Small intestine (tissue), 7 donors: ENCODE measurements around the gene GNAI3. TPM values are rescaled to one million over a fixed set of nuclear protein-coding genes. Genes with fewer than 3 reads are reported as not detected.

Source experiments
- DNase-seq, 2 donors: peaks; one replicate each; pipeline versions ENCODE4 v3.0.0 to v3.0.0-alpha.2; 2013
- FAIRE-seq: peaks from 2 replicates; lab custom pipeline; 2012; peaks lifted over from hg19 to GRCh38; lab: Jason Lieb, UNC
- H3K27ac ChIP-seq, 3 donors: one replicate each; pipeline ENCODE4 v1.5.1; 2013; ENCODE audit warnings: low read length in 2 of 3, mild to moderate bottlenecking in 2 of 3, control low read depth in 1 of 3, inconsistent platforms in 1 of 3, low read depth in 1 of 3, moderate library complexity in 1 of 3
- H3K27me3 ChIP-seq, 3 donors: one replicate each; pipeline ENCODE4 v1.6.1; 2013; ENCODE audit warnings: low read length in 3 of 3, inconsistent platforms in 1 of 3; ENCODE audit not compliant: control insufficient read depth in 3 of 3, insufficient read depth in 3 of 3
- H3K36me3 ChIP-seq, 3 donors: one replicate each; pipeline ENCODE4 v1.6.1; 2013; ENCODE audit warnings: low read length in 3 of 3, inconsistent platforms in 1 of 3, low read depth in 1 of 3, mild to moderate bottlenecking in 1 of 3, moderate library complexity in 1 of 3; ENCODE audit not compliant: control insufficient read depth in 3 of 3, insufficient read depth in 2 of 3
- H3K4me1 ChIP-seq, 3 donors: one replicate each; pipeline ENCODE4 v1.6.1; 2013; ENCODE audit warnings: low read length in 2 of 3, inconsistent platforms in 1 of 3, low read depth in 1 of 3, mild to moderate bottlenecking in 1 of 3, moderate library complexity in 1 of 3; ENCODE audit not compliant: control insufficient read depth in 3 of 3, insufficient read depth in 2 of 3
- H3K4me3 ChIP-seq, 3 donors: one replicate each; pipeline ENCODE4 v1.5.1; 2013; ENCODE audit warnings: low read length in 3 of 3, control low read depth in 1 of 3, inconsistent platforms in 1 of 3, low read depth in 1 of 3, mild to moderate bottlenecking in 1 of 3, moderate library complexity in 1 of 3
- H3K9me3 ChIP-seq, 2 donors: one replicate each; pipeline ENCODE4 v1.6.1; 2013; ENCODE audit warnings: low read depth in 1 of 2, low read length in 1 of 2; ENCODE audit not compliant: control insufficient read depth in 2 of 2, insufficient read depth in 1 of 2
- WGBS, 3 donors: extraction: QIAGEN DNeasy Blood & Tissue Kit; methylation state at CpG; one replicate each; pipeline ENCODE4 v1.1.7; 2013; 5-methylcytosine and 5-hydroxymethylcytosine counted together
- polyA plus RNA-seq, 4 donors: library from polyadenylated mRNA; stranded (reverse) in 3 of 4; unstranded in 1 of 4; fragments of 200-250 nt in 3 of 4; fragments of 120-200 nt in 1 of 4; gene quantifications; one replicate each; pipeline versions ENCODE4 v1.2.1 to v1.2.3, GENCODE V29; 2013
- donor health status: healthy with polysubstance abuse.
- donor health status: control.
- donor health status: control.
- donor health status: Bipolar disorder and iron deficiency.
- donor health status: healthy.

Gene GNAI3
- polyA plus RNA-seq, 4 donors = 3.0 to 7.4 (median 4.1) TPM

GRCh38 chr1:109586055-109586454 lies 37.6 kb downstream of the GNAI3 start:
- peaks cover 0 to 3% (median 0%) of the 10 kb centered on the region in 3 donors for H3K4me1 ChIP-seq
- FAIRE-seq = no peak

DNA sequence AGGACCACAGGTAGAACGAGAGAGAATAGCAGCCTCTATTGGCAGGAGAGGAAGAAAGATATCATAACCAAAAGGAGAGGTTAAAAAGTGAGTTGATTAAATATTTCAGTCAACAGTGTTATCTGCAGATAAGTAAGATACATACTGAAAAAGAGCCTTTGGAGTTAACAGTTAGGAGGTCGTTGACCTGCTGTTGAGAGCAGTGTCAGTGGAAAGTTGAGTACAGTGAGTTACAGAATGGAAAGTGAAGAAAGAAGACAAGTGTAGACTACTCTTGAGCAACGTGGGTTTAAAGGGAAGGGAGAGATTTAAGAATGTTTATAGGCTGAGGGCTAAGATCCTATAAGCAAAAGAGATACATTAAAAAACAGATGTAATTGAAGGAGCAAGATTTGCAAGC lies 40.8 kb downstream of the GNAI3 start:
- 33 to 60% (median 36%) methylated on average over 3 of the region's 3 CpGs for WGBS, 3 donors
- no peak for FAIRE-seq
- H3K36me3 ChIP-seq = peaks cover 13 to 21% (median 20%) of the 10 kb centered on the region in 3 donors

More at GRCh38 chr1:109586055-109586454, 37.6 kb downstream of the GNAI3 start:
- no peak overlapping the region for H3K27ac ChIP-seq
- no peak for DNase-seq
- H3K9me3 ChIP-seq = no peaks in the 10 kb centered on the region
- no peak overlapping the region for H3K4me3 ChIP-seq
- peaks cover 10 to 25% (median 16%) of the 10 kb centered on the region in 3 donors for H3K36me3 ChIP-seq
- H3K27me3 ChIP-seq = no peaks in the 10 kb centered on the region
- WGBS, 3 donors = 91 to 94% (median 93%) methylated on average over 3 of the region's 3 CpGs

GRCh38 chr1:109589679-109590078 lies 41.3 kb downstream of the GNAI3 start:
- no peaks in the 10 kb centered on the region for H3K27me3 ChIP-seq
- H3K9me3 ChIP-seq = no peaks in the 10 kb centered on the region
- no peak overlapping the region for H3K4me3 ChIP-seq
- H3K27ac ChIP-seq = no peak overlapping the region
- FAIRE-seq (no peak), DNase-seq (no peak)
- peaks cover 16 to 21% (median 20%) of the 10 kb centered on the region in 3 donors for H3K36me3 ChIP-seq
- peaks cover 0 to 3% (median 0%) of the 10 kb centered on the region in 3 donors for H3K4me1 ChIP-seq

More for the DNA sequence above, 40.8 kb downstream of the GNAI3 start:
- H3K4me1 ChIP-seq = peaks cover 0 to 3% (median 0%) of the 10 kb centered on the region in 3 donors
- peak in 1 of 2 donors; percentile 23 for DNase-seq
- H3K9me3 ChIP-seq = no peaks in the 10 kb centered on the region
- no peak overlapping the region for H3K4me3 ChIP-seq
- H3K27me3 ChIP-seq = no peaks in the 10 kb centered on the region
- H3K27ac ChIP-seq = no peak overlapping the region

DNA sequence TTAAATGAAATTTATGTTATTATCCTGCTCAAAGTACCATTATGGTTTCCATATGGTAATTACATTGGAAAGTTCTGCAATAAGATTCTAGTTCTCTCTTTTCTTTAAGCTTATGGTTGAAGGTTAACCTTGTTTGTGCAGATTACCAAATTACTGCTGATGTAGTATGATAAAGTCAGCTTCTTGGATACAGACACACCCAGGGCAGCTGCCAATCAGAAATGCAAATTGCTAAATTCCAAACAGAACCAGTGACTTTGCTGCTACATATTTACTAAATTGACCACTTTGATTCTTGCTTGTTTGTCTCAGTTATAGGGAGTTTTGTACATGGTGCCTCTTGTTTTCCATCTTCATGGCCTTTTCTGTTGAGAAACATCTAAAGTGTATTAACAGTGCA lies 44.5 kb downstream of the GNAI3 start:
- Histone ChIP-seq H3K9me3 (no peaks in the 10 kb centered on the region), H3K4me3 (no peak overlapping the region), H3K4me1 (peaks cover 0 to 3% (median 0%) of the 10 kb centered on the region in 3 donors), H3K27ac (no peak overlapping the region), H3K36me3 (peaks cover 10 to 21% (median 12%) of the 10 kb centered on the region in 3 donors), H3K27me3 (no peaks in the 10 kb centered on the region)
- DNase-seq (no peak), FAIRE-seq (no peak)

DNA sequence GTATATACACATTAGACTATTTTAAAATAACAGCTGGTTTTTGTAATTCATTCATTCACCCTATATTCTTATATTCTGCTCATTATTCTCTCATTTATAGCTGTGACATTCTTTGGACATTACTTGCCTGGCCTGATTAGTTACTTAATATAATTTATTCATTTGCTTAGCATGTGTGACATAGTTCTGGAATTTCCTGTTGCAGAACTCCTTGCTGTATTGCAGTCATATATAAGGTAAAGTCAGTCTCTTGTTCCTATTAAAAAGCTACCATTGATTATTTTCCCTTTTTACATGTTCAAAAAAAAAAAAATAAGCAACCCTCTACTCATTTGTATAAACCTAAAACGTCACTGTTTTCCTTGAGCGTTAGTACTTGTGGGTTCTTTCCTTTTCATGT lies 47.1 kb downstream of the GNAI3 start:
- no peak for FAIRE-seq
- WGBS, 3 donors = 89 to 93% (median 93%) methylated on average over 2 of the region's 2 CpGs

DNA sequence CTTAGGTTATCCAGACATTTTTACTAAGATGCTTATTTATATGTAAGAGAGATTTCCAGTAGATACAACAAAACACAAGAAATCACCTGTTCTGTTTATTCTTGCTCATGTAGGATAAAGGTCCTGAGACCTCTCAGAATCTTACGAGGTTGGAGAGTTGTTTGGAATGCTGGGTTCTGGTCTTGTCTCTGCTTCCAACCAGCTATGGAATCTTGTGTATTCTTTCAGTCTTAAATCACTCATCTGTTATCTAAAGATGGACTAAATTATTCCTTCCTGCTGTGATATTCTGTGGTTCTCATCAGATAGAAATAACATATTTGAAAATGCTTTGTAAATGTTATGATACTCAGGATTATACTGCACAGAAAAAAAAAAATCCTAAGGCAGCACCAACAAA lies 49.7 kb downstream of the GNAI3 start:
- no peaks in the 10 kb centered on the region for H3K9me3 ChIP-seq
- H3K27ac ChIP-seq = no peak overlapping the region
- no peaks in the 10 kb centered on the region for H3K27me3 ChIP-seq
- FAIRE-seq (no peak), DNase-seq (no peak)
- WGBS, 3 donors = 89 to 96% (median 91%) methylated on average over 1 of the region's 1 CpG
- H3K4me3 ChIP-seq = no peak overlapping the region
- H3K36me3 ChIP-seq = peaks cover 0 to 11% (median 2%) of the 10 kb centered on the region in 3 donors
- no peaks in the 10 kb centered on the region for H3K4me1 ChIP-seq

More for the DNA sequence above, 47.1 kb downstream of the GNAI3 start:
- Histone ChIP-seq H3K4me1 (no peaks in the 10 kb centered on the region), H3K4me3 (no peak overlapping the region), H3K36me3 (peaks cover 7 to 16% (median 10%) of the 10 kb centered on the region in 3 donors), H3K27me3 (no peaks in the 10 kb centered on the region), H3K27ac (no peak overlapping the region), H3K9me3 (no peaks in the 10 kb centered on the region)
- DNase-seq = no peak

DNA sequence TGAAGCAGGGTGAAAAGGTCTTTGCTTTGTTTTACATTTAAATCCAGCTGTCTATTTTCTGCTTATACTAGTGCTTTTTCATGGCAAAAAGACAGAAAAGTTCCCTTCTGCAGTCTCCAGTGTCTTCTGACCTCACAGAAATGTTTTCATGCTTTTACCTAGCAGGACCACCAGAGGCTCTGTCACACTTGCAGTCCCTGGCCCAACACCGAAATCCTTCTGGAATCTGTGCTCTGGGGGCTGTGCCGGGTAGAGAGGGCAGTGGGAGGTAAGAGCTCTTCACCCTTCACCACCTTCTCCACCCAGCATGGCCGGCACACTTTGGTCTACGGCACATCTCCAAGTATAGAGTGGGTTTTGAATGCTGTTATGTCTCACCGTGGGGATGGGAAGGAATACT lies 50.2 kb downstream of the GNAI3 start:
- Histone ChIP-seq H3K27ac (no peak overlapping the region), H3K36me3 (peaks cover 0 to 11% (median 2%) of the 10 kb centered on the region in 3 donors), H3K4me3 (no peak overlapping the region), H3K4me1 (no peaks in the 10 kb centered on the region), H3K9me3 (no peaks in the 10 kb centered on the region), H3K27me3 (no peaks in the 10 kb centered on the region)
- WGBS, 3 donors = 91 to 96% (median 95%) methylated on average over 5 of the region's 5 CpGs
- no peak for DNase-seq
- no peak for FAIRE-seq

DNA sequence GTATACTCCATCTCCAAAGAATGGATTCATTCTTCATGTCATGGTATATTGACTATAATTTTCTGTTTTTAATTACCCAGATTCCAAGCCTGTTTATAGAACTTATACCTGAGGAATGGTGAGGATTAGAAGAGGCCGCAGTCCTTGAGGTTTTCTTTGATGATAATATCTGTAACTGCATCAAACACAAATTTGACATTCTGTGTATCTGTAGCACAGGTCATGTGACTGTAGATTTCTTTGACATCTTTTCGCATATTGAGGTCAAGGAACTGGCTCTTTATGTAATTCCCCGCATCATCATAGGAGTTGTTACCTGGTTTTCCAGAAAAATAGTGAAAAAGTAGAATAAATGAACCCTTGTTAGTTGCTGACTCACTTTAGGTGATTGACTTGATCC lies 54.8 kb downstream of the GNAI3 start:
- Histone ChIP-seq H3K9me3 (no peaks in the 10 kb centered on the region), H3K4me3 (no peak overlapping the region), H3K36me3 (peaks cover 0 to 3% (median 2%) of the 10 kb centered on the region in 3 donors), H3K27me3 (no peaks in the 10 kb centered on the region), H3K27ac (no peak overlapping the region), H3K4me1 (no peaks in the 10 kb centered on the region)
- DNase-seq (no peak), FAIRE-seq (no peak)
- WGBS, 3 donors = 93 to 98% (median 93%) methylated on average over 3 of the region's 3 CpGs

- H3K27me3 ChIP-seq = no peaks in the 10 kb centered on the region
- no peak overlapping the region for H3K4me3 ChIP-seq
- DNase-seq = no peak
- H3K4me1 ChIP-seq = no peaks in the 10 kb centered on the region
- H3K36me3 ChIP-seq = no peaks in the 10 kb centered on the region
- no peaks in the 10 kb centered on the region for H3K9me3 ChIP-seq
- no peak for FAIRE-seq
- 92 to 96% (median 93%) methylated on average over 1 of the region's 1 CpG for WGBS, 3 donors
- H3K27ac ChIP-seq = no peak overlapping the region
Observed at GRCh38 chr1:109605381-109605780, 57.0 kb downstream of the GNAI3 start.
